Ammon's horn (tissue), 1 donor: Measurements from ENCODE around the gene TBC1D22B.
"Not testable (repeated sequence)": the region's sequence is repeated elsewhere in the genome, so short reads cannot be mapped to it uniquely, and the experiment has no call there.

ENCODE experiments used
- DNase-seq: peaks from one replicate; pipeline ENCODE4 v3.0.0-alpha.2; 2016; ENCODE audit warnings: low spot score

The TBC1D22B gene

DNA sequence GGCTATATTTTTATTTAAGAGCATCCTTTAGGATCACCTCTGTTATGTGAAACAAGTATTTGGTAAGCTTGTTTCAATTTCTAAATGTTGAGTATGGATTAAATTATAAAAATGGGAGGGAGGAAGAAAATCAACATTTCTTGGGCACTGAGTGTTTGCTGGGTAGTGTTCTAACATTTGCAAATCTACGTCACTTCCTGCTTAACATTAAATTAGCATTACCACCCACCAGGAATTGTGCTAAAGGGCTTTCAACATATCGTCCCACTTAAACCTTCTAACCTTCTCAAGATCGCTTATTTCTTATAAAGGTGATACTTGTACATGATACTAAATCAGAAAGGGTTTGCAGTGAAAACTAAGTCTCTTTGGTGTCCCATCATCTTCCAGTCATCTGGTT lies 8.3 kb downstream of the TBC1D22B start:
- DNase-seq, result no peak

DNA sequence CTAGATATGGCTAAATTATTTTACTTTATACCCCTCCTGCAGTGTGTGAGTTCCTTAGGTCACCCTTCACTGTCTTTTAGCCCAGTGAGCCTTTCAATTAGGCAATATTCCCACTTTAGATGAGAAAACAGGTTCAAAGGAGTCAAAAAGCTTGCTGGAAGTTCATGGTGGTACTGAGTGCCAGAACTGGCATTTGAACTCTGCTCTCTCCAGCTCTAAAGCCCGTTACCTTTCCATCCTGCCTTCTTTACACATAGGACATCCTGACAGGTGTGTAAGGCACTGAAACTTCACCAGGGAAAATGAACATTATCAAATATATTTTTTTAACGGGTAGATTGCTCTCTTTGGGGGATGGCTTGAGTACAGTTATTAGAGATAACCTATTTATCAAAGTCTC lies 11.5 kb downstream of the TBC1D22B start:
- no peak for DNase-seq

DNA sequence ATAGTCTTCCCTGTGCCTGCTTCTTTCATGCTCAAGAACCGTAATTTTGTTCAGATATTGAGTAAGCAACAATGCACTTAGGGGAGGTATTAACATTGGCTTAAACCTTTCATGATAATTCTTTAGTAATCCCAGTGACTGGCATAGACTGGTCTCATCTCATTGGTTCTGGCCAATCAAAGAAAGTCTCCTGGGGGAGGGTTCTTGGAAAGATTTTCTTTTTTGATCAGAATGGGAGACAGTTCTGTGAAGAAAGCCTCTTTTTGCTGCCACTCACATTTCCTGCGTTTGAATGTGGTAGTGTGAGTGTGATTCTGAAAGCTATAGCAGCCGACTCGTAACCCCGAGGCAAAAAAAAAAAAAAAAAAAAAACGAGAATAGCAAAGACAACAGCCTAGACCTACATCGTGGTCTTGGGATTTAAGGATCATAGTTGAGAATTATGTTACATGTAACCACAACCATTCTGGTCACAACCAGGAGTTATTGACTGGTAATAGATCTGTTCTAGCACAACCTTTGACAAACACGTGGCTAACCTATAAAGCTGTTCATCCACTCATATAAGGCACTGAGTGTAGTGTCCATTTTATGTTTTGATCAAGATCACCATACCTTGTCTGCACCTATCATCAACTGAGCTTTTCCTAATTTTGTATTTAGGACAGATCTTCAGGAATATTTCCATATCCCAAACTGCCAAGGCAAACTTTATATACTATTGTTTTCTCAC lies 15.4 kb downstream of the TBC1D22B start:
- DNase-seq, result no peak

GRCh38 chr6:37273690-37274089 lies 16.1 kb downstream of the TBC1D22B start:
- DNase-seq, result no peak

DNA sequence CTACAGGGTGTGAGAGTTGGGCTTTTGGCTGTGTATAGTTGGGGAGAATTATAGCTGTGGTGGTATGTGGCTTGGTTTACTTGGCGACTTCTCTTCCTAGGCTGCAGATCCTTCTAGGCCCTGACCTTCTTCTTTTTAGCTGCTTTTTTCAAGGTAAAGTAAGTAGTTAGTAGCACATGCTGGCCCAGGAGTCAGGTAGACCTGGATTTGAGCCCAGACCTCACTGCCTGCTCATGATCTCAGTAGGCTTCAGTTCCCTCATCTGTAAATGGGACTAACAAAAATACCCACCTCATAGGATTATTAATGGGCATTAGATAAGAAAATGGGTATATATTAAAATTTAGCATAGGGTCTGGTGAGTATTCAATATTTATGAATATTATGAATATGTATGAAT lies 17.8 kb downstream of the TBC1D22B start:
- DNase-seq, result no peak

GRCh38 chr6:37277001-37277409 lies 19.4 kb downstream of the TBC1D22B start:
- DNase-seq, result no peak

DNA sequence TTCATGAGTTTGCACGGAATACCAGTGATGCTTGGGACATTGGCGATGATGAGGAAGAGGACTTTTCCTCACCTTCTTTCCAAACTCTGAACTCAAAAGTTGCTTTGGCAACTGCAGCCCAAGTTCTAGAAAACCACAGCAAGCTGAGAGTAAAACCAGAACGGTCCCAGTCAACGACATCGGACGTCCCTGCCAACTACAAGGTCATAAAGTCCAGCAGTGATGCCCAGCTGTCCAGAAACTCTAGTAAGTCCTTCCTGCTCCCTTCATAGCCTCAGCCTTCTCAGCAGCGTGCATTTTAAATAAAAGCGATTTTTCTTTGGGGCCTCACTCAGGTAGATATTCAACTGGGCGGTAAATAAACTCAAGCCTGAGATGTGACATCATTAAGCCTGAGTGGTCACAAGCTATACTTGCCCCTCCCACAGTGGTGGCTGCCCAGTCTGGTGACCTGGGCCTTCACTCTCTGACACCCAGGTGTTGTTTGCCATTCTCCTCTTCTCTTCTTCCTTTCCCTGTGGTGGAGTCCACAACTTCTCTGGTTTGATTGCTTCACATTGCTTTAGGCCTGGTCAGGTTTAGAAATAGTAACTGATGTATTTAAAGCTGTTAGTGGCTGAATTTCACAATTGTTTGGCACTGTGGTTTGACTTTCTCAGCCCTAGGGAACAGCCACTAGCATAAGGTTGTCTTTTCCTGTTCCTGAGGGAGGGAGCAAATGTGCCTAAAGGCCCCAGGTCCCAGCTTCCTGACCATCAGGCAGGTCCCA lies 22.0 kb downstream of the TBC1D22B start:
- DNase-seq, result peak; percentile 15

- no peak for DNase-seq
Observed at GRCh38 chr6:37280162-37280887, 22.8 kb downstream of the TBC1D22B start.

GRCh38 chr6:37282371-37282770 lies 24.8 kb downstream of the TBC1D22B start:
- no peak for DNase-seq

DNA sequence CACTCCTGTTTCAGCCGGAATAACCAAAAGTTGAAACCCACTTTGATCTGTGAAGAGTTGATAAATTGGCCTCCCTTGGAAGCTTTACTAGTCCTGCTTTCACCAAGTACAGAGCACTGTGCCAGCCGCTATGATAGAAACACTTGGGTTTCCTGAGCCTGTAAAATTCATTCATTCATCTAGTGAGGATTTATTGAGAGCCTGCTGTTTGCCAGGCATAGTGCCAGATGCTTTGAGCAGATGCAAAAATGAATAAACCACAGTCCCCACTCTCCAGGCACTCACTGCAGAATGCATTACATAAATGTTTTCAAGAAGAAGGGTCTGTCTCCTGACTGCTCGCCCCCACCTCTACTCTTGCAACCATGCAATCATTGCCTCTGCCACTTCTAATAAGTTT lies 25.7 kb downstream of the TBC1D22B start:
- DNase-seq, result peak; percentile 52

- peak; percentile 80 for DNase-seq
Observed at GRCh38 chr6:37283671-37284151, 26.1 kb downstream of the TBC1D22B start.

DNA sequence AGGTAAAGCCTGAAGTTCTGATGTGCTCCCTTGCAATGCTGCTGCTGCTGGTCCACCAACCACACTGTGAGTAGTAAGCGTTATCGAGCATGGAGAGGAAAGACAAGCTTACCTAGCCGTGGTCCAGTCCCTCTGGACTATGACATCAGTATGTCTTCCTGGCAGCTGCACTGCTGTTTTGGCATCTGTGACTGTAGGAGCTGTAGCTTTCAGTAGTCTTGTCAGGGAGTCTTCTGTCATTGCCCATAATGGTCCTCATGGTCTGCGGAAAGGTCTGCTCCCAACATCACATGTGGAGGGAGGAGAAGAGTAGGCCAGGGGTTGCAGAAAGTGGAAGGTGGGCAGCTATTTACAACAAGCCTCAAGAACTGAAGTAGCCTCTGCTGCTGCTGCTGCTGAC lies 27.2 kb downstream of the TBC1D22B start:
- no peak for DNase-seq

GRCh38 chr6:37285861-37286311 lies 28.3 kb downstream of the TBC1D22B start:
- no peak for DNase-seq

DNA sequence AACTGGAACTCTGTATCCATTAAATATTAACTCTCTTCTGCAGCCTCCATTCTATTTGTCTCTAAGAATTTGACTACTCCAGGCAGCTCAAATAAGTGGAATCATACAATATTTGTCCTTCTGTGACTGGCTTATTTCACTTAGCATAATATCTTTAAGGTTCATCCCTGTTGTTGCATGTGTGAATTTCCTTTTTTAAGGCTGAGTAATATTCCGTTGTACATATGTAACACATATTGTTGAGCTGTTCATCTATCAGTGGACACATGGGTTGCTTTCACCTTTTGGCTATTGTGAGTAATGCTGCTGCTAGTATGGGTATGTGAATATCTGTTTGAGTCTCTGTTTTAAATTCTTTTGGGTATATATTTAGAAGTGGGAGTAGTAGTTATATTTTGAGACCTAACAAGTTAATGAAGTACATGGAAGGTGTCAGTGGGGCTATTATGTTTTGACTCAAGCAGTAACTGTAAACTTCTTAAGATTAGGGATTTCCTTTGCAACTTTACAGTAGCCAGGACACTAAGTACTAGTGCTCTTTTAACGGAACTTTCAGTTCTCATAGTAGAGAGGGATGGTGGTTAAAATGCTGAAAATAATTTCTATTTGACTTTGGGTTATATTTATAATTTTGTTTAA lies 30.1 kb downstream of the TBC1D22B start:
- no peak for DNase-seq

GRCh38 chr6:37288247-37288646 lies 30.7 kb downstream of the TBC1D22B start:
- no peak for DNase-seq

GRCh38 chr6:37289931-37290330 lies 32.4 kb downstream of the TBC1D22B start:
- DNase-seq, result no peak

DNA sequence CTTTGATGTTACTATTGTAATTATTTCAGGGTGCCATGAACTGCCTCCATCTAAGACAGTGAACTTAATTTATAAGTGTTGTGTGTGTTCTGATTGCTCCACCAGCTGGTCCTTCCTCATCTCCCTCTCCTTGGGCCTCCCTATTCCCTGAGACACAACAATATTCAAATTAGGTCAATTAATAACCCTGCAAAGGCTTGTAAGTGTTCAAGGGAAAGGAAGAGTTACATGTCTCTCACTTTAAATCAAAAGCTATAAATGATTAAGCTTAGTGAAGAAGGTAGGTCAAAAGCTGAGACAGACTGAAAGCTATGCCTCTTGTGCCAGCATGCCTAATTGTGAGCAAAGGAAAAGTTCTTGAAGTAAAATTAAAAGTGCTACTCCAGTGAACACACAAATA lies 35.9 kb downstream of the TBC1D22B start:
- DNase-seq, result no peak

DNA sequence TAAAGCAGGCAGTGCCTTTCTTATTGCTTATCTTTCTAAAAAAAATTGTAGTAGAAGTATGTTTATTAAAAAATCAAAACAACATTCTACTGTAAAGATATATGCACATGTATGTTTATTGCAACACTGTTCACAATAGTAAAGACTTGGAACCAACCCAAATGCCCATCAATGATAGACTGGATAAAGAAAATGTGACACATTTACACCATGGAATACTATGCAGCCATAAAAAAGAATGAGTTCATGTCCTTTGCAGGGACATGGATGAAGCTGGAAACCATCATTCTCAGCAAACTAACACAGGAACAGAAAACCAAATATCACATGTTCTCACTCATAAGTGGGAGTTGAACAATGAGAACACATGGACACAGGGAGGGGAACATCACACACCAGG lies 40.1 kb downstream of the TBC1D22B start:
- not testable (repeated sequence) for DNase-seq

- no peak for DNase-seq
Observed at GRCh38 chr6:37298958-37299357, 41.4 kb downstream of the TBC1D22B start.

DNA sequence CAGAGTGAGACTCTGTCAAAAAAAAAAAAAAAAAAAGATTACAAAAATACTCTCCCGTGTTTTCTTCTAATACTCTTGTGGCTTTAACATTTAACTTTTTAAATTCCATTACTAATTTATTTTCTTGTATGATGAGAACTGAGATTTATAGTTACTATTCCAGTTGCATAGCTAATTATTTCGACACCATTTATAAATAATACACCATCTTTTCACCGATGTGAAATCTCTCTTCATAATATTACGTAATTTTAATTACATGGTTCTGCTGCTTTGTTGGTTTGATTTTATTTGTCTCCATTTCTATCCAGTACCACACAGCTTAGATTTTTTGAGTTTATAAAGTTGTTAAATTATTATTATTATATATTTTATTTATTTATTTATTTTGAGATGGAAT lies 42.4 kb downstream of the TBC1D22B start:
- no peak for DNase-seq

- no peak for DNase-seq
Observed at GRCh38 chr6:37302086-37302686, 44.6 kb downstream of the TBC1D22B start.
